GM23338 (cell line): ENCODE results near the gene TNS3.

Experiments
- EZH2 ChIP-seq: fragments of 200-600 bp; sonication (generic); IDR thresholded peaks from one replicate; pipeline ENCODE4 v1.8.0; 2017; ENCODE audit warnings: antibody characterized with exemption, mild to moderate bottlenecking, low read depth; ENCODE audit not compliant: unreplicated experiment
- TF ChIP-seq, protein P1 (sequence below), 2 experiments: fragments of 200-600 bp in 1 of 2; sonication (generic) in 1 of 2; conservative IDR thresholded peaks; 2 replicates each; pipeline versions ENCODE4 v1.5.1 to v1.6.1; 2016 to 2017; ENCODE audit warnings: antibody characterized with exemption in 2 of 2, low read depth in 2 of 2, mild to moderate bottlenecking in 2 of 2, moderate library complexity in 1 of 2

DNA sequence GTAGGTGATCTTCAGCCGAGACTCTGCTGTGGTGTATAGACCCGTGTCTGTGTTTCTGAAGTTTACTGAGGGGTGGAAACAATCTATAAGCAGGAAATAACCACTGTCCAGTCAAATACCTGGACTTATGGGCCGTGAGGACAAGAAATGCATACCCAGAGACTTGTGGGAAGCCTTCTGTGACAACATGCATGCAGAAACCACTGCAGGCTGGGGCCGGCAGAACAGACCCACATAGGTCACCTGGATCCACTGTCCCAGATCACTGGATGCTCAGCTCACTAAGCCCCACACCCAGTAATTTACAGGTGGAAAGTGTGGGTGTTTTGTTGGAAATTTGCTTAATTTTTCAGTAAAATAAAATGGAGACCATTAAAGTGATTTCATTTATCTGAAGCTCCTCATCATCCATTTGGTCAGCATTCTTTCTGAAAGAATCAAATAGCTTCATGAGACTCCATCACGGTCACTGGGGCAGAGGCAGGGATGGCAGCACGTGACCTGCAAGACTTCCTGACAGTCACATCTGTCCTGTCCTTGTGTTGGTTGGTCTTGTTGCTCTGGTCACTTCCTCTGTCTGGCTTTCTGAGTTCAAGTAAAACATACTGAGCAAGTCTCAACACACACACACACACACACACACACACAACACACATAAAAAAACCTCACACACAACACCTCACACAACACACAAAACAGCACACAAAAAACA is 108.3 kb downstream of the TNS3 start:
- TF ChIP-seq, protein P1, sequence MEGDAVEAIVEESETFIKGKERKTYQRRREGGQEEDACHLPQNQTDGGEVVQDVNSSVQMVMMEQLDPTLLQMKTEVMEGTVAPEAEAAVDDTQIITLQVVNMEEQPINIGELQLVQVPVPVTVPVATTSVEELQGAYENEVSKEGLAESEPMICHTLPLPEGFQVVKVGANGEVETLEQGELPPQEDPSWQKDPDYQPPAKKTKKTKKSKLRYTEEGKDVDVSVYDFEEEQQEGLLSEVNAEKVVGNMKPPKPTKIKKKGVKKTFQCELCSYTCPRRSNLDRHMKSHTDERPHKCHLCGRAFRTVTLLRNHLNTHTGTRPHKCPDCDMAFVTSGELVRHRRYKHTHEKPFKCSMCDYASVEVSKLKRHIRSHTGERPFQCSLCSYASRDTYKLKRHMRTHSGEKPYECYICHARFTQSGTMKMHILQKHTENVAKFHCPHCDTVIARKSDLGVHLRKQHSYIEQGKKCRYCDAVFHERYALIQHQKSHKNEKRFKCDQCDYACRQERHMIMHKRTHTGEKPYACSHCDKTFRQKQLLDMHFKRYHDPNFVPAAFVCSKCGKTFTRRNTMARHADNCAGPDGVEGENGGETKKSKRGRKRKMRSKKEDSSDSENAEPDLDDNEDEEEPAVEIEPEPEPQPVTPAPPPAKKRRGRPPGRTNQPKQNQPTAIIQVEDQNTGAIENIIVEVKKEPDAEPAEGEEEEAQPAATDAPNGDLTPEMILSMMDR (conservative IDR thresholded peaks at IDR 0.05; ENCODE audit: low read depth in 2 of 2), result no peak
- no peak for TF ChIP-seq EZH2
